ENCODE measurements around the gene MATN1. TPM values are rescaled to one million over a fixed set of nuclear protein-coding genes. Genes with fewer than 3 reads are reported as not detected.

The MATN1 gene
- polyA plus RNA-seq, 10 donors = 0.36 to 2.1 (median 1.0) TPM

- no peak for DNase-seq
These were observed 39.1 kb downstream of the MATN1 start for GRCh38 chr1:30684259-30684658.

- no peak for DNase-seq
These were observed 39.7 kb downstream of the MATN1 start for GRCh38 chr1:30683699-30684098.

- DNase-seq = no peak
These were observed 40.7 kb downstream of the MATN1 start for GRCh38 chr1:30682396-30683275.

- no peak for DNase-seq
These were observed 41.6 kb downstream of the MATN1 start for GRCh38 chr1:30681782-30682181.

GRCh38 chr1:30680879-30681278 is 42.5 kb downstream of the MATN1 start:
- no peak for DNase-seq

- DNase-seq = no peak
These were observed 43.0 kb downstream of the MATN1 start for GRCh38 chr1:30680429-30680828.

GRCh38 chr1:30679976-30680305 is 43.4 kb downstream of the MATN1 start:
- DNase-seq = no peak

- DNase-seq = no peak
These were observed 44.0 kb downstream of the MATN1 start for GRCh38 chr1:30679201-30679975.

- DNase-seq = no peak
These were observed 45.2 kb downstream of the MATN1 start for GRCh38 chr1:30678209-30678608.

GRCh38 chr1:30677471-30677870 is 45.9 kb downstream of the MATN1 start:
- DNase-seq = no peak

- DNase-seq = no peak
These were observed 47.6 kb downstream of the MATN1 start for GRCh38 chr1:30675761-30676160.

- DNase-seq = no peak
These were observed 48.1 kb downstream of the MATN1 start for GRCh38 chr1:30675289-30675688.

- DNase-seq = no peak
These were observed 50.0 kb downstream of the MATN1 start for GRCh38 chr1:30673395-30673794.

GRCh38 chr1:30672661-30673060 is 50.7 kb downstream of the MATN1 start:
- no peak for DNase-seq

GRCh38 chr1:30670240-30671060 is 52.9 kb downstream of the MATN1 start:
- DNase-seq = peak in 1 of 3 donors; percentile 34

- no peak for DNase-seq
These were observed 54.6 kb downstream of the MATN1 start for GRCh38 chr1:30668546-30669327.

- no peak for DNase-seq
These were observed 55.4 kb downstream of the MATN1 start for GRCh38 chr1:30668024-30668423.

- DNase-seq = no peak
These were observed 56.6 kb downstream of the MATN1 start for GRCh38 chr1:30666756-30667273.

GRCh38 chr1:30665216-30666010 is 58.0 kb downstream of the MATN1 start:
- peak in 1 of 3 donors; percentile 42 for DNase-seq

GRCh38 chr1:30664103-30664755 is 59.2 kb downstream of the MATN1 start:
- peak in 1 of 3 donors; percentile 46 for DNase-seq

Measured in muscle of back (tissue), 11 donors.